H1 (cell line): ENCODE data around the gene DYRK2. TPM values are rescaled to one million over a fixed set of nuclear protein-coding genes. Genes with fewer than 3 reads are reported as not detected.

Source experiments
- CTCF ChIA-PET: fragments of 300-600 bp; sonication (Branson Sonifier 250); formaldehyde crosslinking; loops from one replicate; lab custom pipeline; 2021; ENCODE audit not compliant: partially characterized antibody; lab: Charles Lee
- POLR2A ChIA-PET: fragments of 300-600 bp; sonication (Branson Sonifier 250); formaldehyde crosslinking; loops from one replicate; lab custom pipeline; 2021; ENCODE audit warnings: inconsistent platforms; ENCODE audit not compliant: partially characterized antibody; lab: Charles Lee
- DNase-seq, 2 experiments: peaks; one replicate each; pipeline versions ENCODE4 v3.0.0 to v3.0.0-alpha.2; 2010 to 2022; ENCODE audit warnings: low spot score in 2 of 2, low read depth in 1 of 2, mixed read lengths in 1 of 2
- FAIRE-seq: peaks from 2 replicates; lab custom pipeline; 2011; peaks lifted over from hg19 to GRCh38; lab: Jason Lieb, UNC
- H2AFZ ChIP-seq: 2 replicates; pipeline ENCODE4 v1.8.1; 2012; ENCODE audit warnings: low read length, inconsistent platforms
- H2AK5ac ChIP-seq: 2 replicates; pipeline ENCODE4 v1.6.1; 2013; ENCODE audit warnings: low read depth, low read length
- H2BK120ac ChIP-seq: replicated peaks from 2 replicates; pipeline ENCODE3; 2013; ENCODE audit warnings: low read depth, low read length, inconsistent platforms
- H2BK12ac ChIP-seq: 2 replicates; pipeline ENCODE4 v1.6.1; 2013; ENCODE audit warnings: low read depth, low read length
- H2BK15ac ChIP-seq: 2 replicates; pipeline ENCODE4 v1.6.1; 2013; ENCODE audit warnings: low read length
- H2BK20ac ChIP-seq: 2 replicates; pipeline ENCODE4 v1.6.1; 2013; ENCODE audit warnings: low read length
- H2BK5ac ChIP-seq: 2 replicates; pipeline ENCODE4 v1.6.1; 2013; ENCODE audit warnings: low read depth, low read length
- H3K14ac ChIP-seq: 2 replicates; pipeline ENCODE4 v1.6.1; 2013; ENCODE audit warnings: inconsistent platforms; ENCODE audit not compliant: insufficient read length
- H3K18ac ChIP-seq: 2 replicates; pipeline ENCODE4 v1.6.1; 2013; ENCODE audit warnings: low read length; ENCODE audit errors: extremely low read depth
- H3K23ac ChIP-seq: 2 replicates; pipeline ENCODE4 v1.6.1; 2013; ENCODE audit warnings: inconsistent platforms; ENCODE audit not compliant: insufficient read length
- H3K23me2 ChIP-seq: 2 replicates; pipeline ENCODE4 v1.6.1; 2013; ENCODE audit warnings: low read depth, low read length
- H3K27ac ChIP-seq: 2 replicates; pipeline ENCODE4 v1.6.1; 2011; ENCODE audit warnings: low read depth, low read length, inconsistent platforms
- H3K27me3 ChIP-seq, 4 experiments: replicated peaks in 1 of 4; 1 replicate in 1 of 4; 2 replicates in 3 of 4; pipeline versions ENCODE4 v1.6.1 to v1.8.1; 2011 to 2013; ENCODE audit warnings: low read length in 3 of 4, mild to moderate bottlenecking in 3 of 4, inconsistent platforms in 2 of 4, mixed read lengths in 2 of 4, moderate library complexity in 1 of 4; ENCODE audit not compliant: control insufficient read depth in 3 of 4, insufficient read depth in 3 of 4; ENCODE audit errors: extremely low read depth in 1 of 4
- H3K36me3 ChIP-seq, 4 experiments: 2 replicates each; pipeline versions ENCODE4 v1.6.1 to v1.8.1; 2011 to 2013; ENCODE audit warnings: mild to moderate bottlenecking in 4 of 4, low read length in 3 of 4, moderate library complexity in 2 of 4, control low read depth in 1 of 4, inconsistent platforms in 1 of 4; ENCODE audit not compliant: insufficient read depth in 4 of 4, control insufficient read depth in 2 of 4
- H3K4ac ChIP-seq: replicated peaks from 2 replicates; pipeline ENCODE3; 2013; ENCODE audit warnings: low read length, low read depth, mixed read lengths, inconsistent platforms; ENCODE audit not compliant: insufficient read length
- H3K4me1 ChIP-seq, 4 experiments: replicated peaks in 1 of 4; 1 replicate in 1 of 4; 2 replicates in 3 of 4; pipeline versions ENCODE4 v1.6.1 to v1.8.1; 2011 to 2013; ENCODE audit warnings: low read length in 3 of 4, inconsistent platforms in 2 of 4, mixed read lengths in 1 of 4; ENCODE audit not compliant: insufficient read depth in 4 of 4, control insufficient read depth in 3 of 4
- H3K4me2 ChIP-seq, 2 experiments: 2 replicates each; pipeline versions ENCODE4 v1.6.1 to v1.8.1; 2011 to 2013; ENCODE audit warnings: low read depth in 2 of 2, low read length in 2 of 2, control low read depth in 1 of 2, inconsistent platforms in 1 of 2, mild to moderate bottlenecking in 1 of 2; ENCODE audit not compliant: insufficient read depth in 1 of 2
- H3K4me3 ChIP-seq, 4 experiments: fragments of 200-600, 300-600 bp in 1 of 4; sonication (generic), shearing (Covaris generic), sonication (Bioruptor Twin) in 1 of 4; 2 replicates each; pipeline versions ENCODE4 v1.5.1 to v1.8.1; 2011 to 2016; ENCODE audit warnings: low read length in 4 of 4, low read depth in 3 of 4, control low read depth in 2 of 4, inconsistent platforms in 2 of 4, mild to moderate bottlenecking in 2 of 4, mixed read lengths in 1 of 4, moderate library complexity in 1 of 4; ENCODE audit not compliant: insufficient read depth in 2 of 4; ENCODE audit errors: extremely low read depth in 1 of 4
- H3K56ac ChIP-seq: replicated peaks from 2 replicates; pipeline ENCODE3; 2013; ENCODE audit warnings: low read depth, mild to moderate bottlenecking, mixed read lengths, low read length, inconsistent platforms; ENCODE audit not compliant: insufficient read length
- H3K79me1 ChIP-seq: 2 replicates; pipeline ENCODE4 v1.6.1; 2013; ENCODE audit warnings: low read depth, low read length, control low read depth
- H3K79me2 ChIP-seq, 2 experiments: 2 replicates each; pipeline versions ENCODE4 v1.6.1 to v1.8.1; 2012 to 2013; ENCODE audit warnings: low read length in 2 of 2, mild to moderate bottlenecking in 2 of 2, inconsistent platforms in 1 of 2; ENCODE audit not compliant: insufficient read depth in 2 of 2, control insufficient read depth in 1 of 2
- H3K9ac ChIP-seq, 4 experiments: replicated peaks in 1 of 4; 1 replicate in 1 of 4; 2 replicates in 3 of 4; pipeline versions ENCODE4 v1.6.1 to v1.8.1; 2011 to 2013; ENCODE audit warnings: low read depth in 3 of 4, low read length in 3 of 4, control low read depth in 2 of 4, mild to moderate bottlenecking in 2 of 4, moderate library complexity in 2 of 4, inconsistent platforms in 1 of 4; ENCODE audit errors: extremely low read depth in 1 of 4
- H3K9me3 ChIP-seq, 2 experiments: 2 replicates each; pipeline versions ENCODE4 v1.6.1 to v1.8.1; 2012 to 2013; ENCODE audit warnings: mild to moderate bottlenecking in 2 of 2, moderate library complexity in 2 of 2, control low read depth in 1 of 2, inconsistent platforms in 1 of 2, low read depth in 1 of 2, low read length in 1 of 2, mixed read lengths in 1 of 2; ENCODE audit not compliant: insufficient read depth in 2 of 2
- H4K20me1 ChIP-seq, 2 experiments: replicated peaks in 1 of 2; 2 replicates each; pipeline versions ENCODE3 to v1.8.1; 2011 to 2013; ENCODE audit warnings: inconsistent platforms in 2 of 2, low read length in 2 of 2, mild to moderate bottlenecking in 1 of 2; ENCODE audit not compliant: insufficient read depth in 2 of 2, control insufficient read depth in 1 of 2
- H4K5ac ChIP-seq: 2 replicates; pipeline ENCODE4 v1.6.1; 2013; ENCODE audit warnings: low read length, low read depth, mixed read lengths, inconsistent platforms; ENCODE audit not compliant: insufficient read length
- H4K8ac ChIP-seq: 2 replicates; pipeline ENCODE4 v1.8.0; 2013; ENCODE audit warnings: mild to moderate bottlenecking, moderate library complexity, low read length, inconsistent platforms; ENCODE audit not compliant: insufficient read depth; ENCODE audit errors: extremely low read depth
- H4K91ac ChIP-seq: replicated peaks from 2 replicates; pipeline ENCODE3; 2013; ENCODE audit warnings: low read length, mixed read lengths, inconsistent platforms; ENCODE audit not compliant: insufficient read length
- CBX5 ChIP-seq: fragments of 300-800, 300-1000 bp; sonication (generic); IDR thresholded peaks from 2 replicates; pipeline ENCODE4 v1.7.1; 2016; ENCODE audit warnings: antibody characterized with exemption, low read length, low read depth
- CHD1 ChIP-seq: IDR thresholded peaks from 2 replicates; pipeline ENCODE4 v1.6.1; 2012; ENCODE audit warnings: low read depth, low read length, improper control_type of control experiment
- GTF2F1 ChIP-seq: IDR thresholded peaks from 2 replicates; pipeline ENCODE4 v1.6.1; 2012; ENCODE audit warnings: low read depth, low read length, improper control_type of control experiment, borderline replicate concordance
- KDM5A ChIP-seq: fragments of 200-600 bp; IDR thresholded peaks from 2 replicates; pipeline ENCODE4 v1.7.1; 2012; ENCODE audit warnings: mild to moderate bottlenecking, low read length, inconsistent platforms, mixed read lengths
- RBBP5 ChIP-seq: IDR thresholded peaks from 2 replicates; pipeline ENCODE4 v1.7.1; 2012; ENCODE audit warnings: low read depth, mild to moderate bottlenecking, inconsistent platforms, low read length, moderate library complexity, borderline replicate concordance
- SP4 ChIP-seq: IDR thresholded peaks from 2 replicates; pipeline ENCODE4 v1.6.1; 2012; ENCODE audit warnings: low read length, inconsistent platforms
- SRF ChIP-seq: IDR thresholded peaks from 2 replicates; pipeline ENCODE4 v1.6.1; 2011; ENCODE audit warnings: mild to moderate bottlenecking, low read depth, low read length, moderate library complexity
- TAF1 ChIP-seq: IDR thresholded peaks from 2 replicates; pipeline ENCODE4 v1.6.1; 2011; ENCODE audit warnings: mild to moderate bottlenecking, low read depth, low read length
- TCF12 ChIP-seq: IDR thresholded peaks from 2 replicates; pipeline ENCODE4 v1.6.1; 2011; ENCODE audit warnings: low read depth, mild to moderate bottlenecking, low read length
- WGBS, 2 experiments: shearing (Covaris generic) in 1 of 2; methylation state at CpG; one replicate each; pipeline versions ENCODE4 v1.1.6 to v1.1.7; 2013 to 2015; ENCODE audit warnings: low lambda C conversion rate in 2 of 2, mixed read lengths in 2 of 2, inconsistent platforms in 1 of 2, low coverage in 1 of 2, missing lambda C conversion rate in 1 of 2; ENCODE audit not compliant: insufficient replicate concordance in 2 of 2, insufficient coverage in 1 of 2, insufficient read length in 1 of 2; ENCODE audit errors: extremely low coverage in 1 of 2, missing lambda C conversion rate in 1 of 2; 5-methylcytosine and 5-hydroxymethylcytosine counted together
- polyA plus RNA-seq, 7 experiments: library from polyadenylated mRNA; depleted of rRNA in 3 of 7; stranded (reverse) in 5 of 7; unstranded in 2 of 7; fragments of >200 nt in 5 of 7; fragments of 200-250 nt in 2 of 7; gene quantifications; 1 replicate in 5 of 7; 2 replicates in 1 of 7; 4 replicates in 1 of 7; pipeline versions ENCODE4 v1.2.1 to v1.2.3, GENCODE V29; 2011 to 2013; ENCODE audit warnings: missing spikeins in 2 of 7, mixed read lengths in 2 of 7
- total RNA-seq: library from RNA; stranded (reverse); fragmentation: NEBNext Ultra II Directional; extraction: Animal tissue kit (Norgen Biotek cat#: 25700); gene quantifications from 2 replicates; pipeline ENCODE4 v1.2.1, GENCODE V29; 2021
- TF ChIP-seq, protein P1 (sequence below): IDR thresholded peaks from 2 replicates; pipeline ENCODE4 v1.6.1; 2012; ENCODE audit warnings: low read length, inconsistent platforms

The DYRK2 gene
- total and polyA plus RNA-seq, 2 of the 8 experiments (the other 6 are each of a cell fraction or from before 2014, with no cell fraction given): 11.2 to 31.6 TPM

DNA sequence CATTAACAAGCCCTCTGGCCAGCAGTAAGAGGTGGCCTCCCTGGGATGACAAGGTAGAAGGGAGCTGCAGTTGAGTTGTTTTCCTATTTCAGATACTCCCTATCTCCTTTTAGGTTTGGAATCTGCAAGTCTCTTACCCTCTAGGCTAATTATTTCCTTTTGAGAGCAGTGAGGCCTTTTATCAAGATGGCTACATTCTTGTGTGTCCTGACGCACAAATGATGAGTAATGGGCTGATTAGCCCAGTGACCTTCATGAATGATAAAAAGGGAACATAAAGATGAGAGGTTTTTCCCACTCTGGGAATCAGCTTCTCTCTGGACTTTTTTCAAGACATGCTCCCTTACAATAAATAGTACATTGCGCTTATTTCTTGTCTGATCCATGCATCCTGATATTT, 22.9 kb downstream of the DYRK2 start:
- H3K23me2 ChIP-seq: no peaks in the 10 kb centered on the region; the same call in 1 of the 2 replicates
- H3K79me1 ChIP-seq: 0 out of 2 replicates have a peak, but pooled peaks cover 3% of the 10 kb centered on the region
- CTCF ChIA-PET: interaction anchor here (1.2 kb wide), 1 partner anchor 24 kb away, joined by 3 read pairs; no protein-coding TSS in a partner anchor
- H3K4ac ChIP-seq: no peak overlapping the region
- FAIRE-seq (no peak), DNase-seq (no peak)
- H3K9me3 ChIP-seq: peaks cover 15 to 18% of the 10 kb centered on the region in 2 experiments
- H3K18ac ChIP-seq: no peak overlapping the region
- H4K20me1 ChIP-seq: no peaks in the 10 kb centered on the region
- no peaks in the 10 kb centered on the region for H3K27me3 ChIP-seq
- H2AK5ac ChIP-seq: no peak overlapping the region
- H3K23ac ChIP-seq: no peak overlapping the region
- H4K8ac ChIP-seq: no peak overlapping the region
- H4K5ac ChIP-seq: no peak overlapping the region
- 90% methylated on average over 2 of the region's 2 CpGs; no CpG with 5 or more reads in 1 of the 2 experiments for WGBS, 2 experiments
- no peak overlapping the region for H3K27ac ChIP-seq
- H3K9ac ChIP-seq: no peak overlapping the region
- no peaks in the 10 kb centered on the region; a peak in 1 of 4 replicates for H3K79me2 ChIP-seq
- no peaks in the 10 kb centered on the region for H3K4me1 ChIP-seq
- H2BK5ac ChIP-seq: no peak overlapping the region
- H2AFZ ChIP-seq: no peak overlapping the region
- H2BK20ac ChIP-seq: no peak overlapping the region
- H2BK12ac ChIP-seq: no peak overlapping the region
- peaks cover 0 to 14% (median 0%) of the 10 kb centered on the region in 4 experiments; a peak in 2 of 8 replicates for H3K36me3 ChIP-seq
- H2BK120ac ChIP-seq: no peak overlapping the region
- no peak overlapping the region for H4K91ac ChIP-seq
- no peak overlapping the region for H3K4me3 ChIP-seq
- H3K56ac ChIP-seq: no peak overlapping the region
- H3K4me2 ChIP-seq: no peak overlapping the region
- H2BK15ac ChIP-seq: no peak overlapping the region
- H3K14ac ChIP-seq: no peak overlapping the region
- TF ChIP-seq TCF12 (no peak), TAF1 (no peak), RBBP5 (no peak), CBX5 (no peak), CHD1 (no peak), KDM5A (no peak), GTF2F1 (no peak), SRF (no peak), SP4 (no peak)
- TF ChIP-seq, protein P1, sequence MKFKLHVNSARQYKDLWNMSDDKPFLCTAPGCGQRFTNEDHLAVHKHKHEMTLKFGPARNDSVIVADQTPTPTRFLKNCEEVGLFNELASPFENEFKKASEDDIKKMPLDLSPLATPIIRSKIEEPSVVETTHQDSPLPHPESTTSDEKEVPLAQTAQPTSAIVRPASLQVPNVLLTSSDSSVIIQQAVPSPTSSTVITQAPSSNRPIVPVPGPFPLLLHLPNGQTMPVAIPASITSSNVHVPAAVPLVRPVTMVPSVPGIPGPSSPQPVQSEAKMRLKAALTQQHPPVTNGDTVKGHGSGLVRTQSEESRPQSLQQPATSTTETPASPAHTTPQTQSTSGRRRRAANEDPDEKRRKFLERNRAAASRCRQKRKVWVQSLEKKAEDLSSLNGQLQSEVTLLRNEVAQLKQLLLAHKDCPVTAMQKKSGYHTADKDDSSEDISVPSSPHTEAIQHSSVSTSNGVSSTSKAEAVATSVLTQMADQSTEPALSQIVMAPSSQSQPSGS: no peak
- POLR2A ChIA-PET: no interaction called here
